ENCODE results near the gene CAMSAP1.

The CAMSAP1 gene

DNA sequence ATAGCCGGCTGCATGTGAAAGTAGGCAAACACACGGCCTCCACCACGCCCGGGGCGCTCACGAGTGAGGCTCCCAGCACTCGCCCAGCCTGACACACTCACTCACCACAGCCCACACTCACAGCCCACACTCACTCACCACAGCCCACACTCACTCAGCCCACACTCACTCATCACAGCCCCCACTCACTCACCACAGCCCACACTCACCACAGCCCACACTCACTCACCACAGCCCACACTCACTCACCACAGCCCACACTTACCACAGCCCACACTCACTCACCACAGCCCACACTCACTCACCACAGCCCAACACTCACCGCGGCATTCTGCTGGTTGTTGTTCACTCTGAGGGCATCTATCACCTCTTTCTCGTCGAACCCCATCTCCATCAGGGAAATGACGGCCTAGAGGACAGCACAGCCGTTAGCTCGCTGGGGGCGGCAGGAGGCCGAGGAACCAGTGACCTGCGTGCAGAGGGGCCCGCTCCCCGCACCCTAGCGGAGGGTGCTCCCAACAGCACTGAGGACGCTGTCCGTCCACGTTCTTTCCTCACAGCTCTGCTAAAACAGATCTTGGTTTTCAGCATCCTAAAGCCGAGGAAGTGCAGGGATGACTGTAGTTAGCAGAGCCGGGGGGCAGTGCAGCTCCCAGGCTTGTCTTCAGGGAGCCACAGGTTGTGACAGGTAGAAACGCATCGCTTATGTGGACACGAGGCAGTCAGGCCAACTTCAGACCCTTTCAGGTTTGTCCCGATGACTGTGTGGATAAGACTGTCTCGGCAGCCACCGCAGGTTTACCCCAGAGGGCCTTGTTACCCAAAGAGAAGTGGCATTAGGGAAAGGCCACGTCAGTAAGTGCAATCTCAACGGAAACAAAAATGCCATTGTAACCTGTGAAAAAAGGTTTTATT is 32.3 kb upstream of the CAMSAP1 start:
- ATAC-seq (ENCODE audit: insufficient read depth, low read depth) (peak; percentile 78), DNase-seq (peak; percentile 43)
- H3K4me3 ChIP-seq (ENCODE audit: low read depth in 1 of 2, low read length in 2 of 2), result no peak overlapping the region
- H3K4me1 ChIP-seq (ENCODE audit: insufficient read depth, low read length), result no peaks in the 10 kb centered on the region
- peaks cover 29% of the 10 kb centered on the region for H4K20me1 ChIP-seq (ENCODE audit: insufficient read depth, low read length)
- no peaks in the 10 kb centered on the region for H3K27me3 ChIP-seq (ENCODE audit: insufficient read depth, low read length, poor library complexity)
- TF ChIP-seq EZH2 (IDR thresholded peaks at IDR 0.05; ENCODE audit: borderline replicate concordance, low read depth, low read length, severe bottlenecking), result no peak
- TF ChIP-seq, protein P1, sequence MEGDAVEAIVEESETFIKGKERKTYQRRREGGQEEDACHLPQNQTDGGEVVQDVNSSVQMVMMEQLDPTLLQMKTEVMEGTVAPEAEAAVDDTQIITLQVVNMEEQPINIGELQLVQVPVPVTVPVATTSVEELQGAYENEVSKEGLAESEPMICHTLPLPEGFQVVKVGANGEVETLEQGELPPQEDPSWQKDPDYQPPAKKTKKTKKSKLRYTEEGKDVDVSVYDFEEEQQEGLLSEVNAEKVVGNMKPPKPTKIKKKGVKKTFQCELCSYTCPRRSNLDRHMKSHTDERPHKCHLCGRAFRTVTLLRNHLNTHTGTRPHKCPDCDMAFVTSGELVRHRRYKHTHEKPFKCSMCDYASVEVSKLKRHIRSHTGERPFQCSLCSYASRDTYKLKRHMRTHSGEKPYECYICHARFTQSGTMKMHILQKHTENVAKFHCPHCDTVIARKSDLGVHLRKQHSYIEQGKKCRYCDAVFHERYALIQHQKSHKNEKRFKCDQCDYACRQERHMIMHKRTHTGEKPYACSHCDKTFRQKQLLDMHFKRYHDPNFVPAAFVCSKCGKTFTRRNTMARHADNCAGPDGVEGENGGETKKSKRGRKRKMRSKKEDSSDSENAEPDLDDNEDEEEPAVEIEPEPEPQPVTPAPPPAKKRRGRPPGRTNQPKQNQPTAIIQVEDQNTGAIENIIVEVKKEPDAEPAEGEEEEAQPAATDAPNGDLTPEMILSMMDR (IDR thresholded peaks at IDR 0.05; ENCODE audit: borderline replicate concordance, extremely low read depth, low read length, poor library complexity, severe bottlenecking), result no peak
- peaks cover 68% of the 10 kb centered on the region for H3K36me3 ChIP-seq (ENCODE audit: insufficient read depth, low read length)
- H3K27ac ChIP-seq (ENCODE audit: low read length), result no peak overlapping the region
- H3K9me3 ChIP-seq (ENCODE audit: insufficient read depth, low read length, severe bottlenecking), result peaks cover 4% of the 10 kb centered on the region
- H3K79me2 ChIP-seq (ENCODE audit: insufficient read depth, low read length), result no peaks in the 10 kb centered on the region
- no peak overlapping the region for H3K4me2 ChIP-seq (ENCODE audit: insufficient read depth, low read length)
- H3K9ac ChIP-seq (ENCODE audit: low read depth, low read length), result no peak overlapping the region
- no peak overlapping the region for H2AFZ ChIP-seq (ENCODE audit: low read depth, low read length)

DNA sequence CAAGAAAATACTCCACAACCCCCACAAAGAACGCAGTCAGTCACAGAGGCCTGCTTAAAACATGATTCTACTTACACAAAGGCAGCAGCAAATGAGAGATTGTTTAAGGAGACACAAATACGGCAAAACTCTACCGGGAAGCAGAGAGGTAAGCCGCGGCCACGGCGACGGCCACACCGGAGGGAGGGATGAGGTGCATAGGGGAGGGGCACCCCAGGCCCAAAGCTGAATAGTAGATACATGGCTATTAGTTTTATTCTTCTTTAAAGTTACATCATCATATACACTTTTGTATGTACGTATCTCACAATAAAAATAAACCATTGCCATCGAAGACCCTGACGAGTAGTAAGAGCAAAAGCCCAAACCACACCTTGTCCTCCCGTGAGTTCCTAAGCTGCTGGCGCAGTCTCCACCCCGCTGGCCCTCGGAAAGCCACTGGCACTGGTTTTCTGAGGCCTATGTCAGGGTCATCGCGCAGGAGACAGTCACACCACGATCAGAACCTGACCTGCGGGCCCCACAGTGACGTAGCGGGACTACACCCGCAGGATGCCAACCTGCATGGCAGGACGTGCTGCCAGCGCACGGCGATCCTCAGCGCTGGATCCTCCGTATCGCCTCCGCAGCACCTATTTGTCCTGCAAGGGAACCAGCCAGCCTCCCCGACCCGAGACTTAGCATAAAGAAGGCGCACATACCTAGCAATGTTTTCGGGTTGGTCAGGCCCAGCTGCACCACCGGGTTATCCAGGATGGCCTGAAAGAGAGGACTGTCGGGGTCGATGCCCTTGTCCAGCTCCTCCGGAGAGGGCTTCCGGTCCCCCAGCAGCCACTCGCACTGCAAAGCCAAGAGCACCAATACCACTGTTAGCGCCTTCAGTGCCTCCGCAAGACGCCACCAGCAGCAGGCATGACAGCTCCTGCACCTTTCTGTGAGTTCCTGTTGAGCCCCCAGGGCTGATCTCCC is 30.5 kb upstream of the CAMSAP1 start:
- H3K27ac ChIP-seq (ENCODE audit: low read length), result no peak overlapping the region
- DNase-seq (no peak), ATAC-seq (ENCODE audit: insufficient read depth, low read depth) (no peak)
- H3K4me2 ChIP-seq (ENCODE audit: insufficient read depth, low read length), result no peak overlapping the region
- peaks cover 4% of the 10 kb centered on the region for H3K9me3 ChIP-seq (ENCODE audit: insufficient read depth, low read length, severe bottlenecking)
- H3K79me2 ChIP-seq (ENCODE audit: insufficient read depth, low read length), result no peaks in the 10 kb centered on the region
- no peak overlapping the region for H2AFZ ChIP-seq (ENCODE audit: low read depth, low read length)
- peaks cover 26% of the 10 kb centered on the region for H4K20me1 ChIP-seq (ENCODE audit: insufficient read depth, low read length)
- TF ChIP-seq EZH2 (IDR thresholded peaks at IDR 0.05; ENCODE audit: borderline replicate concordance, low read depth, low read length, severe bottlenecking), result no peak
- TF ChIP-seq, protein P1 (IDR thresholded peaks at IDR 0.05; ENCODE audit: borderline replicate concordance, extremely low read depth, low read length, poor library complexity, severe bottlenecking), result no peak
- H3K36me3 ChIP-seq (ENCODE audit: insufficient read depth, low read length), result peaks cover 73% of the 10 kb centered on the region
- no peaks in the 10 kb centered on the region for H3K4me1 ChIP-seq (ENCODE audit: insufficient read depth, low read length)
- H3K4me3 ChIP-seq (ENCODE audit: low read depth in 1 of 2, low read length in 2 of 2), result no peak overlapping the region
- H3K9ac ChIP-seq (ENCODE audit: low read depth, low read length), result no peak overlapping the region
- no peaks in the 10 kb centered on the region for H3K27me3 ChIP-seq (ENCODE audit: insufficient read depth, low read length, poor library complexity)

DNA sequence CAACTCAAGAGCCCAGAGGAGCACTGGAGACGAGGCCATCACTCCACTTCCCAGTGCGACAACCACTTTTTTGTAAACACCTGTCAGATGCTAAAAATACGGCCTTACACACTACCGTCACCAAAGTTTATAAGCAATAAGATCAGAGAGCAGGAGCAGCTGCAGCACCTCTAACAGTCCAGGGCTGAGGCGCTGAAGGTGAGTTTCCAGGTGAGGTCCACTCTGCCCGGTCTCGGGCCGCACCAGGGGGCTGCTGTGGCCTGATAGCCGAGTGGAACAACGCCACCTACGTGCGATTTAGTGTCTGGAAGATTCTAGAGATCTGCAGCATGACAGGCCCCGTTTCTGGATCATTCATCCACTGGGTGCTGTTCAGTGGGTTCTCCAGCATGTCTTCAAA is 25.8 kb upstream of the CAMSAP1 start:
- Histone ChIP-seq H3K27ac (ENCODE audit: low read length) (no peak overlapping the region), H3K9ac (ENCODE audit: low read depth, low read length) (no peak overlapping the region), H3K4me2 (ENCODE audit: insufficient read depth, low read length) (no peak overlapping the region), H3K9me3 (ENCODE audit: insufficient read depth, low read length, severe bottlenecking) (peaks cover 4% of the 10 kb centered on the region), H4K20me1 (ENCODE audit: insufficient read depth, low read length) (peaks cover 36% of the 10 kb centered on the region), H2AFZ (ENCODE audit: low read depth, low read length) (no peak overlapping the region), H3K27me3 (ENCODE audit: insufficient read depth, low read length, poor library complexity) (no peaks in the 10 kb centered on the region), H3K79me2 (ENCODE audit: insufficient read depth, low read length) (no peaks in the 10 kb centered on the region), H3K4me1 (ENCODE audit: insufficient read depth, low read length) (no peaks in the 10 kb centered on the region), H3K4me3 (ENCODE audit: low read depth in 1 of 2, low read length in 2 of 2) (no peak overlapping the region), H3K36me3 (ENCODE audit: insufficient read depth, low read length) (peaks cover 62% of the 10 kb centered on the region)
- DNase-seq (no peak), ATAC-seq (ENCODE audit: insufficient read depth, low read depth) (no peak)
- no peak for TF ChIP-seq EZH2 (IDR thresholded peaks at IDR 0.05; ENCODE audit: borderline replicate concordance, low read depth, low read length, severe bottlenecking)
- TF ChIP-seq, protein P1 (IDR thresholded peaks at IDR 0.05; ENCODE audit: borderline replicate concordance, extremely low read depth, low read length, poor library complexity, severe bottlenecking), result no peak
